GM18517 (cell line): ENCODE data around the gene ECI1.

Experiments
- ATAC-seq: cut with Tn5 transposase; IDR thresholded peaks from one replicate; pipeline ENCODE4 v1.9.1; 2021; ENCODE audit warnings: mild to moderate bottlenecking, moderate library complexity; ENCODE audit not compliant: unreplicated experiment

ECI1 gene, protein sequence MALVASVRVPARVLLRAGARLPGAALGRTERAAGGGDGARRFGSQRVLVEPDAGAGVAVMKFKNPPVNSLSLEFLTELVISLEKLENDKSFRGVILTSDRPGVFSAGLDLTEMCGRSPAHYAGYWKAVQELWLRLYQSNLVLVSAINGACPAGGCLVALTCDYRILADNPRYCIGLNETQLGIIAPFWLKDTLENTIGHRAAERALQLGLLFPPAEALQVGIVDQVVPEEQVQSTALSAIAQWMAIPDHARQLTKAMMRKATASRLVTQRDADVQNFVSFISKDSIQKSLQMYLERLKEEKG

DNA sequence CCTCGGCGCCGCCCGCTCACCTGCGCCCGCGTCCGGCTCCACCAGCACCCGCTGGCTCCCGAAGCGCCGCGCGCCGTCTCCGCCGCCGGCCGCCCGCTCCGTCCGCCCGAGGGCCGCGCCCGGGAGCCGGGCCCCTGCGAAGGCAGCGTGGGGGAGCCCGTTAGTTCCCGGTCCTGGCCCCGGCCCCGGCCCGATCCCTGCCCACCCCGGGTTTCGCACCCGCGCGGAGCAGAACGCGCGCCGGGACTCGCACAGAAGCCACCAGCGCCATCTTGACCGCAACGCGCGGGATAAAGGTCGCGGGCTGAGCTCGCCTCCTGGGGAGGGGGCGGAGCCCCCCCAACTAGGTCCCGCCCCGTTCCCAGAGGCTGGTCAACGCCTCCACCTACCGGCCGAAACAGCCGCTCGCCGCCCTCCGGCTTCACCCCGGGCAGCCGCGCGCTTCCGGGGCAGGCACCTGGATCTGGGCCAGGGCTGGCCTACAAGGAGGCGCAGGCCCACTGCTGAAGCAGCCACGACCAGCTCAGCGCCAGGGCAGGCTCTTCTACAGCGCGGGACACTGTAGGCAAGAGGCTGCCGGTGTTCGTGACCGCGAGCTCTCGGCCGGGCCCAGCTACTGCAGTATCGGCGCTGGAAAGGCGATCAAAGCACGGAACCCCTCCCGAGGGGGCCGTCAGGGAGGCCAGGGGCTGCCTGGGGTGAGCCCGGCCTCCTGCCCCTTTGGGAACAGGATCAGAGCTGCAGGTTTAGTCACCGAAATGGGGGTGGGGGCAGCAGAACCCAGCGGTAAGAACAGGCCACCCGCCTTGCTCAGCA is at the start of gene ECI1:
Gene ECI1 (minus strand): TSS at position 292 of the 816 bp plus-strand sequence. CDS start 21 bp downstream, at position 271.
- peak; percentile 77 for ATAC-seq

DNA sequence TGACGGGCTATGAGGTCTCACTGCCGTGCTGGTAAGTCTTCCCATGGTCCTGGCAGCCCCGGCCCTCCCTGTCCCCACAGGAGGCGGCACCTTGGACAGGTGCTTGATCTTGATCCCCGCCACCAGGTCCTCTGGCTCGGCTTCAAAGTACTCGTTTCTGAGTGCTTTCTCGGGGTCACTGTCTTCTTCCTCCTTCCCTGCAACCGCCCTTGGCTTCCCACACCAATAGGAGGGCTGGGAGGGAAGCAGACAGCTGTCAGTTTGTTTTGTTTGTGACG is 48.5 kb upstream of the ECI1 start:
- no peak for ATAC-seq

DNA sequence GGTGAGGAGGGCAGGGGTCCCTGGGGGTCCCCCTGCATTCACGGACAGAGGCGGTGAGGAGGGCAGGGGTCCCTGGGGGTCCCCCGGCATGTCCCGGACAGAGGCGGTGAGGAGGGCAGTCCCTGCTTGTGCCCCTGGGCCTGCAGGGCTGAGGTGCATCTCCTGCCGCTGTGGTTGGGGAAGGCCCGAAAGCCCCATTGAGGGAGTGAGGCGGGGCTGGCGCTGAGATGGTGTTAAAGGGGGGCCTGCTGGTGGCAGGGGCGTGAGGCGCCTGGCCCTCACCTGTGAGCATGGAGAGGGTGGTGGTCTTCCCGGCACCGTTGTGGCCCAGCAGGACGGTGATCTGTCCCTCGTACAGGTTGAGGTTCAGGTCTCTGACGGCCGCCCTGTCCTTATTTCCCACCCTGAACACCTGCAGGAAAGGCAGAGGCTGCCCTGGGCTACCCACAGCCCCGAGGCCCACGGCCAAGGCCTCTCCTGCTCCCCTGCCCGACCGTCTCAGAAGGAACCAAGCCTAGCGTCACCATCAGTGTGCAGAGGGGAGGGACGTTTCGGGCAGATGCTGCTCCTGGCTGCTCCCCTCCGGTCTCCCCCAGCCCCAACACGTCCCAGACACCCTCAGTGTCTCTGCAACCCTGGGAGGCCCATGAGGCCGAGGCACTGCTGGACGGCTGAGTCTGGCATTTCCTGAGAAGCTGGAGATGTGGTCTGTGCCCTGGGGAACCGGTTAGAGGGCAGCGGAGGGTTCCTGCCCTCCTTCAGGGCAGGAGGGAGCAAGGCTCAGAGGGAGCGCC is 47.9 kb upstream of the ECI1 start:
- ATAC-seq: no peak

DNA sequence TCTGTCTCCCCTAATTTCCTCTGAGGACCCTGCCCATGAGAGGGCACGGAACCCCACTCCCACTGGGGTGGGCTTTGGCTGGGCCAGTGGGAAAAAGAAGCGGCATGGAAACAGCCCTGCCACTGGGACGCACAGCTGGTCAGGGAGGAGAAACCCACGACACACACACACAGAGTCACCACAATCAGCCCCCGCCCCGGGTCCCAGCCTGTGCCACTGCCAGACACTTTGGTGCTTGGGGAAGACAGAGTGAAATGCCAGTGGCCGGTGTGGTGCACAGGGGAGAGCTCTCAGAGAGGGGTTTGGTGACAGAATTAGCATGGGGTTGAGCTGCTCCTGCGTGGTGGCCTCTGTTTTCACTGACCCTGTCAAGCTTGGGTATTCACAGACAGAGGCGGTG is 47.2 kb upstream of the ECI1 start:
- no peak for ATAC-seq

DNA sequence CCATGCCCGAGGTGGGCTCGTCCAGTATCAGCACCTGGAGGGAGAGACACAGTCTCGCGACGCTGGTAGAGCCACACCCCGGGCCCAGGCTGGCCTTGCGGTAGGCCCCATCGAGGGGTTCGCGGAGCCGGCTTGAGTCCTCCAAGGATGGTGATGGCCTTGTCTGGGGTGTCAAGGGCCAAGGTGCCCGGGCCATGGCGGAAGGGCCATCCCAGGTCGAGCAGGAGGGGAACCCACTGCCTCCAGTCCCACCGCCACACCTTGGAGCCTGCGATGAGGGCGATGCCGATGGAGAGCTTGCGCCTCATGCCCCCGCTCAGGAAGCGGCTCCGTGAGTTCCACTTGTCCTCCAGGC is 46.1 kb upstream of the ECI1 start:
- ATAC-seq: no peak

DNA sequence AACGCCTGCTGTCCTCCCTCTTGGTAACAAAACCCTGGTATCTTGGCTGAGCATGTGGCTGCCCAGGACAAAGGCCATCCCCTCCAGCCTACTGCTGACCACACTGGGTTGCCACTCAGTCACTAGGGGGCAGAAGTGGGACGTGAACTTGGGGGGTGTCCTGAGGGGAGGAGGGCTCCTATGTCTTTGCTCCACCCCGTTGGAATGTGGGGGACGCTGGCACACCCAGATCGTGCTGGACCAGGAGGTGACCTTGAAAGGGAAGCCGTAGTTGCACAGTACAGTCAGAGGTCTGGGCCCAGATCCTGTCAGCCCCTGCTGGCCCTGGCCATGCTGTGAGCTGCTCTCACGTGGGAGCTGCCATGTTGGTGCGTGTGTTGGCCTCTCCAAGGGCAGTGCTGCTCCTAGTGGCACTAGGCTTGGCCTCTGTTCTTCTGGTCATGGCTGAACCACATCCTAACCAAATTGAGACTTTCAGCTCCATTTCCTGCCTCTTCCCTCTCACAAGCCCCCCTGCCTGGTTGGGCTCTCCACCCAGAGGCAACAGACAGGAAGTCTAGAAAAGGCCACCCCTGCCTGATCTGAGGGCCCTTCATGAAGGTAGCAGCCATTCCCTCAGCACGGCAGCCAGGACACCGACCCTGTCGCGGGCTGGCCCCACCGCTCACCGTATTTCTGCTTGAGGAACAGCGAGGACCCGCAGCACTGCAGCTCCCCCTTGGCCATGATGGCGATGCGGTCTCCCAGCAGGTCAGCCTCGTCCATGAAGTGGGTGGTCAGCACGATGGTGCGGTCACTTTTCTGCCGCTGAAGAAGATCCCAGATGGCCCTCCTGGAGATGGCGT is 45.5 kb upstream of the ECI1 start:
- no peak for ATAC-seq

DNA sequence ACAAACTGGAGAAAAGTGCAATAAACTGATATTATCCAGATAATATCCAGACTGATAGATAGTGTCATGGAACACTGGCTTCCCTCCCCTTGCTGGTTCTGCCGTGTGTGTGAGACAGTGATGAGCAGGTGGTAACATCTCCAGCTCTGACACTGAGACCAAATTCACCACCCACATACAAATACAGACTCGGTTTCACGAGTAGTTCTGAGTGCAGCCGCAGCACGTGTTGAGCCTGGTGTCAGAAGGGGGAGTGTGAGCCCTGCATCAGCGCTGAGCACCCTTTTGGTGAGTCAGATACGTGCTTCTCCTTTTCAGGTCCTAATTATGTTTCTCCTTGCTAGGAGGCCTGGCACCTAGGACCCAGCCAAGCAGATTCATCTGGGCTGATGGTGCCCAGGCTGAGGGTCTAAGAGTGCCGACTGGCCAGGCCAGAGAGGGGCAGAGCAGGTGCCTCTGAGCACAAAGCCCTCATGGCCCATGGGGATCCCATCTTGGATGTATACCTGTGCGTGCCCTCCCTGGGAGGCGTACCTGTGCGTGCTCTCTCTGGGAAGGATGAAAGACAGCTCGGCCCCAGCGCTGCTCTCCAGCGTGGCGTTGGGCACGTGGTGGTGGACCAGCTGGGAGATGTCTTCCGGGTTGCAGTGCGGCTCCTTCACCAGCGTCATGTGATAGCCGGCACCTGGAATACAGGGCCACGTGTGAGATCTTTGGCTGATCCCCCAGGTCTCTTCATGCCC is 43.8 kb upstream of the ECI1 start:
- ATAC-seq: peak; percentile 73

DNA sequence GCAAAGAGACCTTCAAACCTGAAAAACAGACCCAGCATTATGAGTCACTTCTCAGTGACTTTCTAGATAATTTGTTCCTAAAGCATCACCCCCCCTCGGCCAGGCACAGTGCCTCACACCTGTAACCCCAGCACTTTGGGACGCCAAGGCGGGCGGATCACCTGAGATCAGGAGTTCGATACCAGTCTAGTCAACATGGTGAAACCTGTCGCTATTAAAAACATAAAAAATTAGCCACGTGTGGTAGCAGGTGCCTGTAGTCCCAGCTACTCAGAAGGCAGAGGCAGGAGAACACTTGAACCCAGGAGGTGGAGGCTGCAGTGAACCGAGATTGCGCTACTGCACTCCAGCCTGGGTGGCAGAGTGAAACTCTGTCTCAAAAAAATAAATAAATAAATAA is 40.8 kb upstream of the ECI1 start:
- no peak for ATAC-seq

DNA sequence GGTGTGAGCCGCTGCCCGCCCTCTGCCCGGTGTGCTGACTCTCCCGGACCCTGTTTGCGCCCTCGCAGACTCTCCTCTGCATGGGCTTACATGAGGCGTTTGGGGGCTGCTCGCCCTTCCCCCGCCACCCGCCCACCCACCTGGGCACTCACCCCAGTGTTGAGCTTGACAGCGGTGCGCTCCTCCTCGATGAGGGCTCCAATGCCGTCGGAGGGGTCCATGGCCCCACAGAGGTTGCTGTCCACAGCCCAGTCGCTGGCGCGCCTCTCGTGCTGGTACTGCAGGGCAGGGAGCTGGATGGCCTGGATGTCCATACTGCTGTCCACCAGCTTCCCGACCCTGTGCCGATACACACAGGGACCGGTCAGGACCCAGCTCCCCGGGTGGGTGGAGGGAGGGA is 37.9 kb upstream of the ECI1 start:
- ATAC-seq: no peak

DNA sequence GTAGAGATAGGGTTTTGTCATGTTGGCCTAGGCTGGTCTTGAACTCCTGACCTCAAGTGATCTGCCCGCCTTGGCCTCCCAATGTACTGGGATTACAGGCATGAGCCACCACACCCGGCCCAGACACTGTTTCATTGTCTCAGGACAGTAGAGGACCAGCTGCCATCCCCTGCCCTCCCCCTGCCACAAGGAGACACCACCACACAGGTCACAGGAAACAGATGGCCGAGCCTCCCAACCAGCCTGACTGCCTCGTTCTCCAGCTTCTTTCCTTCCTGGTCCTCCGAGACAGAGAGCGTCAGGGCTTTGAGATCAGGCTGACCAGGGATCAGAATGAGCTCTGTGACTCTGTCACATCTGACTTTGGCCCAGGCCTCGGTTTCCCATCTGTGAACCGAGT is 37.3 kb upstream of the ECI1 start:
- no peak for ATAC-seq

DNA sequence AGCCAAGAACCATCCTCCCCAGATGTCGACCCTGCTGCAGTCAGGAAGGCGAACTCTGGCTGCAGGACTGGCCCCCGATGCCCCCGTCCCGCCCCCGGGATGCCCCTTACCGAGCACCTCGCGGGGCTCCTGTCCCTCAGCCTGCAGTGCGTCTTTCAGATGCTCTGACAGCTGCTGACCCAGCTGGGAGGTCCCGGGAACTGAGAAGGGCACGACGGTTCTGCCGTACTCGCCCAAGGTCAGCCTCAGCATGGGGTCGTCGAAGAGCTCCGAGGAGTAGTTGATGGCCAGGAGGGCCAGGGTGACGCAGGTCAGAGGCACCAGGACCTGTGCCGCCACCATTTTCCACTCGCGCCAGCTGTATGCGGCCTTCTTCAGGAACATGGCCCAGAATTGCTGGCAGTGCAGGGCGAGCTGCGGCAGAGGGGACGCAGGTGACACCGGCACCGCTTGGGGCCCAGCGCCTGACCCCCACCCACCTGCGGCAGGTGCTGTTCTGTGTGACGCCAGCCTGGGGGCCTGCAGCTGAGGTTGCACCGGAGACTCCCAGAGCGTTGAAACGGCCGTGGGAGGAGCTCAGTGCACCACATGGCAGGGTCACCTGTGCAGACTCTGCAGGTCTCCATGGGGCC is 36.6 kb upstream of the ECI1 start:
- no peak for ATAC-seq

DNA sequence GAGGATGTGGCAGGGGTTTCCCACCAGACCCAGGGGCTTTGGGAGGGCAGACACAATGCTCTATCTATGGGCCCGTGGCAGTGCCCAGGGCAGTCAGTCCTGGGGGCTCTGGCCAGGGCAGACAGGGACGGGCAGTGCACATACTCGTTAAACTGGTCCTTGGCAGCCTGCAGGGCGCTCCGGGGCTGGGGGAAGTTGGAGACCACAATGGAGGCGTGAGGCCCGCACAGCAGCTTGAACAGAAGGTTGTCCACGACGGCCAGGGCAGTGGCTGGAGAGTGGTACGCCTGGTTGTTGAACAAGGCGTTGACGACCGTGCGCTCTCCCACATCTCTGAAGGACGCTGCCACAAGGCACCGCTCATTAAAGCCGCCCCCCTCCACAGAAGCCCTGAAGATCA is 35.2 kb upstream of the ECI1 start:
- no peak for ATAC-seq

DNA sequence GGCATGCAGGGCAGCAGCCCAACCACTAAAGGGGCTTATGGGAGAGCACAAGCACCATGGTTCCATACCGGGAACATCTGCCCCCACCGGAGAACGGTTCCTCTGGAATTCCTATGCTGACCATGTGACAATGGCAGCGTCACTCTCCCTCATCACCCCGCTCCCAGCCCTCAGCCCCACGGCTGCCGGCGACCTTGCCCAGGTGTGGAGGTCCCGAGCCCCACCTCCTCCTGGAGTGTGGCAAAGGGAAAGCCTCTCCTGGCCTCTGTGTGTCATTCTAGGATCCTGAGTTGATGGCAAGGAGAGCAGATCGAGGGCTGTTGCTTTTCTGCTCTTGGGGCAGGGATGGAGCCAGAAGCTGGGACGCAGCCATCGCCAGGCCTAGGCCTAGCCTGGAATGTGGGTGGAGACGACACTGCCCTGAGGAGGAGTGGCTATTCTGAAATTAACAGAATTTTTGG is 34.4 kb upstream of the ECI1 start:
- no peak for ATAC-seq

DNA sequence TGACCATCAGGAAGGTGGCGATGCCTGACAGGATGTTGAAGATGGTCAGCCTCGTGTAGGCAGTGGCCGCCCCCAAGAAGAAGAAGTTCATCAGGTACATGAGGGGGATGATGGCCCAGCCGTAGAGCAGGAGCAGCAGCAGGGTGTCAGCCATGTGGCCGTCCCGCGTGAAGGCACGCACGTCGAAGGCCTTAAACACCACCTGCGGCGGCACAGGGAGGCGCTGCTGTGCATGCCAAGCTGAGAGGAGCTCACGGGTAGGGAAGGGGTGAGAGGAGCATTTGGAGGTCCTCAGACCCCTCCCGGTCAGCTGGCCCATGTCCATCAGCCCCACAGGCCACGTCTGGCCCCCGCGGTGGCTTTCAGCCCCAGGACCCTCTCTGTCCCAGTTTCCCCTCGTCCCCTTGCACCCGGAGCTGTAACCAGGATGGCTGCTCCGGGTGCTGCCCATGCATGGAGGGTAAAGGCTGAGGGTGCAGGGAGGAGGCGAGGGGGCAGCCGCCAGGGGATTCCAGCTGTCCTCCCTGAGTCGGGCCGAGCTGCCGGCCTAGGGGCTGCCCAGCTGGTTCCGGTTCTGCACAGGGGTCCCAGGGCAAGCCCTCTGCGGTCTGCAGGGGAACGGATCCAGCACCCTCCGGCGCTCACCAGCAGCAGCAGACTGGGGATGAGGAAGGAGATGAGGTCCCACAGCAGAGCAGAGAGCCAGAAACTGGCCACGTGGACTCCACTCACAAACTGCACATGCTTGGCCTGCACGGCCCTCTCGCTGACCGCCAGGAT is 33.6 kb upstream of the ECI1 start:
- no peak for ATAC-seq

DNA sequence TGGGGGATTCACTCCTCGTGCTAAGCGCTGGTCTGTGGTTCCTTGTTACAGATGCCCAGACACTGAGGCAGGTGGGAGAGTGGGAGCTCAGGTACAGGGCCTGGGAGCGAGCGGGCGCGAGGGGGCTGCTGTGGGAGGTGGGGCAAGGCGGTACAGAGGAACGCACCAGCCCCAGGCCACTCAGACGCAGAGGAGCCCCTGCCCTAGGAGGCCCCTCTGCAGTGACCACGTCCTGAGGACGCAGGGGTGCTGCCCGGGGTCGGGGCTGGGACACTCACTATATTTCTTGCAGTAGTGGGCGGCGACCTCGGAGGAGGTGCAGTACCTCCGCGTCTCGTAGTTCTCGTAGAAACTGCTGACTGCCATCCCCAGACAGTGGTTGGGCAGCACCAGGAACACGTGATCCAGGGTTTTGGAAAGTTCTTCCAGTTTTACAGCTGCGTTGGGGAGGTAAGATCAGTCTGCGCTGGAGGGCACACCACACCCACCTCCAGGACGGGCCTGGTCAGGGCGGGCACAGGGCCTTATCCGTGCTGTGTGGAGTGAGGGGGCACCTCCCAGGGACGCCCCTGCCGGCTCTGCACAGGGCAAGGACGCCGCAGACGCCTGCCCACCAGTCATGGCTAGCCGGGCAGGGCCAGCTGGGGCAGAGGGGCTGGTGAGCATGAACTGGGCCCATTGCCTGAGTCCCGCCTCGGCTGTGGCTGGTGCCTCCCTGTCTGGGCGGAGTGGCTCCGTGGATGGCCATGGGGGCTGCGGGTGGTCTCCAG is 32.8 kb upstream of the ECI1 start:
- no peak for ATAC-seq

DNA sequence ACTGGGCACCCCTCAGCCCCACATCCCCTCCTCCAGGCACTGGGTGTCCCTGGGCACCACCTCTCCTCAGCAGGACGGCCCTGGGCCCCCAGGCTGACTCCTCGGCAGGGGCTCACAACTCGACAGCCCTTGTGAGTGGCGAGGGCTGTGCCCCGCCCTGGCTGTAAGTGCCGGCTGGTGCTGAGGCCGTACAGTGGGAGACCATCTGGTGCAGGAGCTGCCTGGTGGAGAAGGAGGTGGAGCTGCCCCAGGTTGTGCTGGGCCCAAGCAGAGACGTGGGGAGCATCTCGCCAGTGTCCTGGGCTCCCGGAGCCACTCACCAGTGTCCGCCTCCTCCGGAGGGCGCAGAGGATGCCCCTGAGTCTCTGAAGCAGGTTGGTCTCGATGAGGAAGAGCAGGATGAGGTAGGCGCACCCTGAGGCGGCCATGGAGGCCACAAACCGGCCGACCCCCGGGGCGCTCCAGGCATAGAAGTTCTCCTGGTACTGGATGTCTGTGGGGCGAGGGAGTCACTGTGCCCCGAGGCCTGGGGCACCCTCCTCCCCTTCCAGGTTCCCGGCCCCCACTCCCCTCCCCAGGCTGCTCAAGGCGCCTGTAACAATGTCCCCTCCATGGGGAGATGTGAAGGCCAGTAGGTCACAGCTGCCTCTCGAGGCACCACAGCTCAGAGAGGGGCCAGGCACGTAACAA is 31.6 kb upstream of the ECI1 start:
- no peak for ATAC-seq

DNA sequence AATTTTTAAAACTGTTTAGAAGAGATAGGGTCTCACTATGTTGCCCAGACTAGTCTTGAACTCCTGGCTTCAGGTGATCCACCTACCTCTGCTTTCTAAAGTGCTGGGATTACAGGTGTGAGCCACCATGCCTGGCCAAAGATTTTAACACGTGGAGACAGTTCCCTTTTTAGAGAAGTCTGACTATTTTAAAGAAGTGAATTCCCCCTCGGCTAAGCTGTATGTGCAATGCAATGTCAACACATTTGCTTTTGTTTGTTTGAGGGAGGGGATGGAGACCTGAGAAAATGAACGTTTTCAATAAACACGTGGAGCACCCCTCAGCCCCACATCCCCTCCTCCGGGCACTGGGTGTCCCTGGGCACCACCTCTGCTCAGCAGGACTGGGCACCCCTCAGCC is 30.9 kb upstream of the ECI1 start:
- ATAC-seq: no peak
